Midbrain (tissue), 1 donor: ENCODE measurements around the gene GRIN2A.
A peak's percentile ranks its signal among the peaks of the same experiment; 100 is the strongest.

Experiments used
- DNase-seq: peaks from one replicate; lab custom pipeline; 2025; lab: John Stamatoyannopoulos, UW

Gene GRIN2A

GRCh38 chr16:9966569-9967157 is 215.6 kb downstream of the GRIN2A start:
- no peak for DNase-seq

GRCh38 chr16:9965079-9965478 is 217.1 kb downstream of the GRIN2A start:
- no peak for DNase-seq

GRCh38 chr16:9964426-9964825 is 217.8 kb downstream of the GRIN2A start:
- no peak for DNase-seq

GRCh38 chr16:9957433-9957832 is 224.8 kb downstream of the GRIN2A start:
- DNase-seq, result no peak

GRCh38 chr16:9957002-9957401 is 225.2 kb downstream of the GRIN2A start:
- DNase-seq, result no peak

- DNase-seq, result no peak
Measured at GRCh38 chr16:9955677-9956076, 226.6 kb downstream of the GRIN2A start.

GRCh38 chr16:9953908-9954570 is 228.2 kb downstream of the GRIN2A start:
- no peak for DNase-seq

GRCh38 chr16:9950658-9951057 is 231.6 kb downstream of the GRIN2A start:
- DNase-seq, result no peak

GRCh38 chr16:9949396-9949795 is 232.8 kb downstream of the GRIN2A start:
- DNase-seq, result no peak

- DNase-seq, result no peak
Measured at GRCh38 chr16:9948933-9949332, 233.3 kb downstream of the GRIN2A start.

GRCh38 chr16:9946022-9946720 is 236.1 kb downstream of the GRIN2A start:
- no peak for DNase-seq

- no peak for DNase-seq
Measured at GRCh38 chr16:9943121-9943520, 239.1 kb downstream of the GRIN2A start.

GRCh38 chr16:9941245-9941644 is 241.0 kb downstream of the GRIN2A start:
- no peak for DNase-seq

GRCh38 chr16:9934723-9935508 is 247.3 kb downstream of the GRIN2A start:
- DNase-seq, result no peak

GRCh38 chr16:9932919-9933653 is 249.1 kb downstream of the GRIN2A start:
- peak; percentile 8 for DNase-seq

- DNase-seq, result no peak
Measured at GRCh38 chr16:9932000-9932399, 250.2 kb downstream of the GRIN2A start.

GRCh38 chr16:9929836-9930235 is 252.4 kb downstream of the GRIN2A start:
- no peak for DNase-seq

- no peak for DNase-seq
Measured at GRCh38 chr16:9929313-9929712, 252.9 kb downstream of the GRIN2A start.

GRCh38 chr16:9922441-9922840 is 259.8 kb downstream of the GRIN2A start:
- DNase-seq, result no peak

- no peak for DNase-seq
Measured at GRCh38 chr16:9921997-9922396, 260.2 kb downstream of the GRIN2A start.

GRCh38 chr16:9919460-9919859 is 262.8 kb downstream of the GRIN2A start:
- DNase-seq, result no peak

GRCh38 chr16:9917691-9918090 is 264.5 kb downstream of the GRIN2A start:
- DNase-seq, result no peak
